Esophagus muscularis mucosa (tissue), 4 donors: Measurements from ENCODE around the gene CACNA2D3. TPM values are rescaled to one million over a fixed set of nuclear protein-coding genes. Genes with fewer than 3 reads are reported as not detected.
A peak's percentile ranks its signal among the peaks of the same experiment; 100 is the strongest.

ENCODE experiments used
- DNase-seq: peaks from one replicate; pipeline ENCODE4 v3.0.0-alpha.2; 2017; ENCODE audit errors: extremely low spot score
- H3K27ac ChIP-seq, 4 donors: fragments of 200-600 bp; sonication (generic); replicated peaks in 1 of 4; 1 replicate in 3 of 4; 2 replicates in 1 of 4; pipeline ENCODE4 v1.5.1; 2016 to 2019; ENCODE audit warnings: mild to moderate bottlenecking in 1 of 4
- H3K27me3 ChIP-seq, 4 donors: fragments of 200-600 bp; sonication (generic); one replicate each; pipeline versions ENCODE4 v1.5.1 to v1.6.0; 2016 to 2019
- H3K36me3 ChIP-seq, 4 donors: fragments of 200-600 bp; sonication (generic); one replicate each; pipeline ENCODE4 v1.5.1; 2016 to 2019
- H3K4me1 ChIP-seq, 4 donors: fragments of 200-600 bp; sonication (generic); one replicate each; pipeline ENCODE4 v1.5.1; 2016 to 2019
- H3K4me3 ChIP-seq, 4 donors: fragments of 200-600 bp; sonication (generic); 1 replicate in 2 of 4; 2 replicates in 2 of 4; pipeline ENCODE4 v1.5.1; 2016 to 2019; ENCODE audit warnings: mild to moderate bottlenecking in 4 of 4, moderate library complexity in 1 of 4
- H3K9me3 ChIP-seq, 4 donors: fragments of 200-600 bp; sonication (generic); 1 replicate in 3 of 4; 2 replicates in 1 of 4; pipeline ENCODE4 v1.5.1; 2016 to 2019
- EP300 ChIP-seq: sonication (generic); formaldehyde crosslinking; IDR thresholded peaks from one replicate; pipeline ENCODE4 v1.6.1; 2017; ENCODE audit warnings: antibody characterized with exemption
- POLR2A ChIP-seq: fragments of 450-650 bp; IDR thresholded peaks from one replicate; pipeline ENCODE4 v1.6.1; 2017; ENCODE audit warnings: antibody characterized with exemption, moderate library complexity, mild to moderate bottlenecking, low read depth
- POLR2AphosphoS5 ChIP-seq, 2 donors: sonication (generic); formaldehyde crosslinking; IDR thresholded peaks; one replicate each; pipeline ENCODE4 v1.6.1; 2017; ENCODE audit warnings: antibody characterized with exemption in 2 of 2
- WGBS: methylation state at CpG from one replicate; pipeline ENCODE4 v1.1.5; 2018; 5-methylcytosine and 5-hydroxymethylcytosine counted together
- intact Hi-C: fragments of 100-400 bp; cut with DNase I; formaldehyde crosslinking; loops from one replicate; pipeline ENCODE4 v1.15.1; 2023
- total RNA-seq, 4 donors: library from RNA; depleted of rRNA; stranded (reverse); fragments of >200 nt; gene quantifications; one replicate each; pipeline versions ENCODE4 v1.1.0 to v1.2.1, GENCODE V29; 2016
- TF ChIP-seq, protein P1 (sequence below), 3 experiments: fragments of 200-600 bp in 2 of 3; fragments of 450-650 bp in 1 of 3; sonication (generic) in 2 of 3; IDR thresholded peaks; one replicate each; pipeline ENCODE4 v1.5.1; 2017 to 2019; ENCODE audit warnings: antibody characterized with exemption in 3 of 3, mild to moderate bottlenecking in 2 of 3, moderate library complexity in 1 of 3

CACNA2D3 gene
- total RNA-seq, 4 donors from 2014 or later: 2.5 to 6.3 (median 3.9) TPM

DNA sequence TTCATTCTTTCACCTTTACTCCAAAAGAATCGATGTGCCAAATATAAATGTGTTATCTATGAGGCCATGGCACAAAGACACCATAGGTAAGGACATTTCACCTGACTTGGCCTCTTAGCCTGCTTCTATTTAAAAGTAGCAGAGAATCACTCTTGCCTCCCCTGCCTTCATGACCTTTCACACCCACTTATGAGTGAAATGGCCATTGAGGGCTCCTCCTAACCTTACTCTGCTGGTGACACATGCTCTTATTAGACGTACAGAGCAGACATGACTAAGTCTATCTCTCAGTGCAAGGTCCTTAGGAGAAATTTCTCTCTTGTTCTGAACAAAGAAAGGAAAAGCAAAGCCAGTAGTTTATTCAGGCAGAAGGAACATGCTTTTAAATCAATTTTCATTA, 654.8 kb downstream of the CACNA2D3 start:
- Histone ChIP-seq H3K4me3 (no peak overlapping the region), H3K36me3 (no peaks in the 10 kb centered on the region), H3K27me3 (no peaks in the 10 kb centered on the region), H3K9me3 (no peaks in the 10 kb centered on the region), H3K4me1 (no peaks in the 10 kb centered on the region), H3K27ac (no peak overlapping the region)
- intact Hi-C loops: no loop called here
- no peak for TF ChIP-seq POLR2AphosphoS5 (IDR thresholded peaks at IDR 0.05)
- TF ChIP-seq EP300: no peak
- TF ChIP-seq POLR2A: no peak
- TF ChIP-seq, protein P1, sequence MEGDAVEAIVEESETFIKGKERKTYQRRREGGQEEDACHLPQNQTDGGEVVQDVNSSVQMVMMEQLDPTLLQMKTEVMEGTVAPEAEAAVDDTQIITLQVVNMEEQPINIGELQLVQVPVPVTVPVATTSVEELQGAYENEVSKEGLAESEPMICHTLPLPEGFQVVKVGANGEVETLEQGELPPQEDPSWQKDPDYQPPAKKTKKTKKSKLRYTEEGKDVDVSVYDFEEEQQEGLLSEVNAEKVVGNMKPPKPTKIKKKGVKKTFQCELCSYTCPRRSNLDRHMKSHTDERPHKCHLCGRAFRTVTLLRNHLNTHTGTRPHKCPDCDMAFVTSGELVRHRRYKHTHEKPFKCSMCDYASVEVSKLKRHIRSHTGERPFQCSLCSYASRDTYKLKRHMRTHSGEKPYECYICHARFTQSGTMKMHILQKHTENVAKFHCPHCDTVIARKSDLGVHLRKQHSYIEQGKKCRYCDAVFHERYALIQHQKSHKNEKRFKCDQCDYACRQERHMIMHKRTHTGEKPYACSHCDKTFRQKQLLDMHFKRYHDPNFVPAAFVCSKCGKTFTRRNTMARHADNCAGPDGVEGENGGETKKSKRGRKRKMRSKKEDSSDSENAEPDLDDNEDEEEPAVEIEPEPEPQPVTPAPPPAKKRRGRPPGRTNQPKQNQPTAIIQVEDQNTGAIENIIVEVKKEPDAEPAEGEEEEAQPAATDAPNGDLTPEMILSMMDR (IDR thresholded peaks at IDR 0.05): no peak
- 77% methylated on average over 2 of the region's 2 CpGs for WGBS
- DNase-seq: peak; percentile 31

DNA sequence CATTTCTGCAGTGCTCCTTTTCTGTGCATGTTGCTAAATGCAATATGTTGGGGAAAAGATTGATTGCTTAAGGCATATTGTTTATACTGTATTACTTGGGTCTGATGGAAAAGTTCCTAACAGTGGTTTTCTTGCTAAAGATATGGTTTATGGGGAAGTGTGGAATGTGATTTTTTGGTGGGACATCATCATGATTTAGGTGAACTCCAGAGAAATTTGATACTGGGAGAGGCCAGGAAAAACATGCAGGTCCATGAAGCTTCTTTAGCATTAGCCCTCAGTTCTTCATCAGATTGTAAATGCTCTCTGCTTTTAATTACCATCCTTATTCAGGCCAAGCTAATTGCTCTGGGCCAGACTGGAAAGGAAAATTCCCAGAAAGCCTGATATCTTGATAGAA, 658.0 kb downstream of the CACNA2D3 start:
- Histone ChIP-seq H3K4me1 (peaks cover 0 to 2% (median 0%) of the 10 kb centered on the region in 4 donors), H3K36me3 (no peaks in the 10 kb centered on the region), H3K9me3 (no peaks in the 10 kb centered on the region), H3K4me3 (no peak overlapping the region), H3K27me3 (no peaks in the 10 kb centered on the region), H3K27ac (no peak overlapping the region)
- TF ChIP-seq, protein P1 (IDR thresholded peaks at IDR 0.05): no peak
- no peak for TF ChIP-seq POLR2A
- TF ChIP-seq EP300: no peak
- TF ChIP-seq POLR2AphosphoS5 (IDR thresholded peaks at IDR 0.05): no peak
- intact Hi-C loops: no loop called here
- DNase-seq: no peak

DNA sequence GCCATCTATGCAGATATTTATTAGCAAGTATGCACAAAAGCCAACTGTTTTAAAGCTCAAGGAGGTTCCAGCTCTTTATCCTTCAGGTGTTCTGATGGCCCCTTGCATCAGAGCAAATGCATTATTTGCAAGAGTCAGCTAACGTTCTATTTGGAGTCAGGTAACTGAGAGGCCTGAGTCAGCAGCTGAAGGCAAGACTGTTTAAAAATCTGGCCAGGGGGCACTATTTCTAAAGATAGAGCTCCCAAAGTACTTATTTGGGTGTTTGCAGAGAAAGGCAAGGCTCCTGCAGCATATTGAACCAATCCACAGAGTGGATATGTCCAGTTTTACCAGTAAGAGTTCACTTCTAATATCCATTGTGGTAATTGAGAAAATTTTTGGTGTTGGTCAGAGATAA, 659.4 kb downstream of the CACNA2D3 start:
- no peak overlapping the region for H3K27ac ChIP-seq
- H3K9me3 ChIP-seq: no peaks in the 10 kb centered on the region
- peaks cover 0 to 2% (median 0%) of the 10 kb centered on the region in 4 donors for H3K4me1 ChIP-seq
- no peak overlapping the region for H3K4me3 ChIP-seq
- WGBS: 75% methylated on average over 1 of the region's 1 CpG
- no peaks in the 10 kb centered on the region for H3K27me3 ChIP-seq
- TF ChIP-seq POLR2A (no peak), EP300 (no peak), POLR2AphosphoS5 (IDR thresholded peaks at IDR 0.05) (no peak)
- TF ChIP-seq, protein P1 (IDR thresholded peaks at IDR 0.05): no peak
- intact Hi-C loops: no loop called here
- no peak for DNase-seq
- H3K36me3 ChIP-seq: no peaks in the 10 kb centered on the region

DNA sequence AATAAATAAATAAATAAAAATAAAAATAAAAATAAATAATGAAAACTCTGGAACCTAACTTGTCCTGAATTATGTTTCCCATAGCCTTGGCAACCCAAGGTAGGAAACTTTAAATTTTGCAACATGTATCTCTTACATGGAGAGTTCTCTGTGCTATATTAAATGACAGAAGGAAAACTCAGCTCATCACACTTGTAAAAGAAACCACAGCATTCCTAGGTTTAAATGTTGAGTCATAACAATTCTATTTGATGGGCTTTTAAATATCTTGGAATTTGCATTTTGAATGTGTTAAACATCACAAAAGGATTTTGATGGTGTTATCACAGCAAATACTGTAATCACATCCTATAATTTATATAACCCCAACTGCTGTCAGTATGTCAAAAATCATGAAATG, 661.3 kb downstream of the CACNA2D3 start:
- Histone ChIP-seq H3K4me1 (peaks cover 0 to 2% (median 0%) of the 10 kb centered on the region in 4 donors), H3K27me3 (no peaks in the 10 kb centered on the region), H3K36me3 (no peaks in the 10 kb centered on the region), H3K9me3 (no peaks in the 10 kb centered on the region), H3K4me3 (no peak overlapping the region), H3K27ac (no peak overlapping the region)
- no peak for TF ChIP-seq POLR2AphosphoS5 (IDR thresholded peaks at IDR 0.05)
- TF ChIP-seq, protein P1 (IDR thresholded peaks at IDR 0.05): no peak
- TF ChIP-seq POLR2A: no peak
- TF ChIP-seq EP300: no peak
- no peak for DNase-seq
- intact Hi-C loops: no loop called here

DNA sequence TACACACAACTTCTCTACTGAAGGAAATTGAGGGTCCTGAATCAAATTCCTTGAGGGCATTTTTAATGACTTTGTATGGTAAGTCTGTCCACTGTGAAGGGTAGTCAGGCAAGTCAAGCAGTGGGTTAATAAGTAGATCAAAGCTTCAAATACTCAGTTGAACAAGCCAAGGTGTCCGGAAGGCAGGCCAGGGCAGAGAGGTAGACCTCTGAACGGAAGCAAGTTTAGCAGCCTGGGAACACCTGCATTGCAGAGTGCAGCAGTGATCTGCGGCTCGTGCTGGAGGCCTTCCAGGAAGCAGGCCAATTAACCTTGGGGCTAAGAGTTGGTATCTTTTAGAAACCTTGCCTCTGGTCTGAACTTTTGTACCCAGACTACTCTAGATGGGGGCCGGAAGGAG, 661.7 kb downstream of the CACNA2D3 start:
- no peak for DNase-seq
- 91% methylated on average over 5 of the region's 5 CpGs for WGBS
- intact Hi-C loops: no loop called here
- Histone ChIP-seq H3K36me3 (no peaks in the 10 kb centered on the region), H3K27ac (no peak overlapping the region), H3K9me3 (no peaks in the 10 kb centered on the region), H3K4me1 (peaks cover 0 to 2% (median under 1%) of the 10 kb centered on the region in 4 donors), H3K27me3 (no peaks in the 10 kb centered on the region), H3K4me3 (no peak overlapping the region)
- TF ChIP-seq, protein P1 (IDR thresholded peaks at IDR 0.05): no peak
- TF ChIP-seq EP300 (no peak), POLR2A (no peak), POLR2AphosphoS5 (IDR thresholded peaks at IDR 0.05) (no peak)
